Fibroblast of lung (primary cell): ENCODE data around the gene IL17B. TPM values are rescaled to one million over a fixed set of nuclear protein-coding genes. Genes with fewer than 3 reads are reported as not detected.

Experiments
- DNase-seq, 2 donors: peaks; one replicate each; pipeline versions ENCODE4 v3.0.0 to v3.0.0-alpha.2; 2010; ENCODE audit warnings: low read depth in 2 of 2
- H2AFZ ChIP-seq: 2 replicates; pipeline ENCODE4 v1.5.1; 2012; ENCODE audit warnings: low read length, control low read depth, inconsistent platforms
- H3K27ac ChIP-seq: 2 replicates; pipeline ENCODE4 v1.5.1; 2011; ENCODE audit warnings: low read length, control low read depth; ENCODE audit not compliant: insufficient read depth
- H3K27me3 ChIP-seq: 2 replicates; pipeline ENCODE4 v1.5.1; 2011; ENCODE audit warnings: mild to moderate bottlenecking, low read length; ENCODE audit not compliant: control insufficient read depth, insufficient read depth
- H3K36me3 ChIP-seq: 2 replicates; pipeline ENCODE4 v1.5.1; 2011; ENCODE audit warnings: low read length; ENCODE audit not compliant: control insufficient read depth, insufficient read depth
- H3K4me1 ChIP-seq: 2 replicates; pipeline ENCODE4 v1.5.1; 2011; ENCODE audit warnings: low read length; ENCODE audit not compliant: control insufficient read depth, insufficient read depth; ENCODE audit errors: extremely low read depth
- H3K4me2 ChIP-seq: 2 replicates; pipeline ENCODE4 v1.5.1; 2011; ENCODE audit warnings: low read length, control low read depth; ENCODE audit not compliant: insufficient read depth; ENCODE audit errors: extremely low read depth
- H3K4me3 ChIP-seq, 4 experiments: fragments of 200-600 bp in 1 of 4; sonication (generic) in 1 of 4; replicated peaks in 1 of 4; 2 replicates each; pipeline ENCODE4 v1.5.1; 2011 to 2016; ENCODE audit warnings: low read length in 4 of 4, low read depth in 3 of 4, mild to moderate bottlenecking in 3 of 4, control low read depth in 2 of 4, inconsistent platforms in 1 of 4, mixed read lengths in 1 of 4; ENCODE audit not compliant: insufficient read depth in 1 of 4; ENCODE audit errors: control extremely low read depth in 1 of 4
- H3K79me2 ChIP-seq: 2 replicates; pipeline ENCODE4 v1.5.1; 2012; ENCODE audit warnings: mild to moderate bottlenecking, low read length, inconsistent platforms; ENCODE audit not compliant: control insufficient read depth, insufficient read depth
- H3K9ac ChIP-seq: 2 replicates; pipeline ENCODE4 v1.5.1; 2011; ENCODE audit warnings: mild to moderate bottlenecking, low read length, control low read depth; ENCODE audit not compliant: insufficient read depth
- H3K9me3 ChIP-seq: 2 replicates; pipeline ENCODE4 v1.5.1; 2012; ENCODE audit warnings: low read depth, low read length; ENCODE audit not compliant: control insufficient read depth, insufficient read depth
- H4K20me1 ChIP-seq: 2 replicates; pipeline ENCODE4 v1.5.1; 2011; ENCODE audit warnings: low read length; ENCODE audit not compliant: control insufficient read depth, insufficient read depth; ENCODE audit errors: extremely low read depth
- CTCF ChIP-seq, 2 donors: IDR thresholded peaks in 1 of 2; conservative IDR thresholded peaks in 1 of 2; 1 replicate in 1 of 2; 2 replicates in 1 of 2; pipeline ENCODE4 v1.5.1; 2011 to 2012; ENCODE audit warnings: low read length in 2 of 2, control low read depth in 1 of 2, inconsistent platforms in 1 of 2, low read depth in 1 of 2, mild to moderate bottlenecking in 1 of 2
- EZH2 ChIP-seq: IDR thresholded peaks from 2 replicates; pipeline ENCODE4 v1.5.1; 2012; ENCODE audit warnings: low read length, control low read depth, mild to moderate bottlenecking; ENCODE audit errors: missing control alignments
- polyA plus RNA-seq, 2 donors: library from polyadenylated mRNA; depleted of rRNA in 1 of 2; stranded (reverse) in 1 of 2; unstranded in 1 of 2; fragments of >200 nt; gene quantifications; 2 replicates each; pipeline ENCODE4 v1.2.1, GENCODE V29; 2011 to 2012; ENCODE audit warnings: missing spikeins in 1 of 2
- total RNA-seq: library from RNA; depleted of rRNA; stranded (reverse); fragments of >200 nt; gene quantifications from 2 replicates; pipeline ENCODE4 v1.2.1, GENCODE V29; 2014

Gene IL17B
- total and polyA plus RNA-seq, 2 donors (not counting 1 experiment from before 2014, with no cell fraction given) = 0.34 TPM; not detected in 1

- no peak for DNase-seq
- no peaks in the 10 kb centered on the region for H3K4me1 ChIP-seq
Measured at GRCh38 chr5:149372932-149373331, 6.2 kb downstream of the IL17B start.

GRCh38 chr5:149372076-149372795 lies 6.9 kb downstream of the IL17B start:
- TF ChIP-seq EZH2 (no peak), CTCF (conservative IDR thresholded peaks at IDR 0.05 in 1 of 2, IDR thresholded peaks at IDR 0.05 in 1 of 2; ENCODE audit: low read depth in 1 of 2, low read length in 2 of 2) (no peak)
- Histone ChIP-seq H2AFZ (no peak overlapping the region), H3K27ac (no peak overlapping the region)

More at GRCh38 chr5:149372932-149373331, 6.2 kb downstream of the IL17B start:
- no peak overlapping the region for H3K9ac ChIP-seq
- H3K79me2 ChIP-seq = no peaks in the 10 kb centered on the region
- no peak overlapping the region for H3K27ac ChIP-seq
- no peak overlapping the region for H3K4me2 ChIP-seq
- H2AFZ ChIP-seq = no peak overlapping the region
- H3K36me3 ChIP-seq = no peaks in the 10 kb centered on the region
- no peak overlapping the region for H3K4me3 ChIP-seq
- TF ChIP-seq CTCF (conservative IDR thresholded peaks at IDR 0.05 in 1 of 2, IDR thresholded peaks at IDR 0.05 in 1 of 2; ENCODE audit: low read depth in 1 of 2, low read length in 2 of 2) = no peak
- no peak for TF ChIP-seq EZH2
- H3K27me3 ChIP-seq = no peaks in the 10 kb centered on the region
- H4K20me1 ChIP-seq = no peaks in the 10 kb centered on the region
- H3K9me3 ChIP-seq = no peaks in the 10 kb centered on the region

GRCh38 chr5:149371296-149371962 lies 7.7 kb downstream of the IL17B start:
- no peaks in the 10 kb centered on the region for H3K4me1 ChIP-seq
- H3K27ac ChIP-seq = no peak overlapping the region
- H3K9me3 ChIP-seq = no peaks in the 10 kb centered on the region
- H3K79me2 ChIP-seq = no peaks in the 10 kb centered on the region
- H2AFZ ChIP-seq = no peak overlapping the region
- H3K36me3 ChIP-seq = no peaks in the 10 kb centered on the region
- no peak overlapping the region for H3K4me3 ChIP-seq
- H3K27me3 ChIP-seq = no peaks in the 10 kb centered on the region
- H4K20me1 ChIP-seq = no peaks in the 10 kb centered on the region
- no peak overlapping the region for H3K4me2 ChIP-seq
- H3K9ac ChIP-seq = no peak overlapping the region
- peak; percentile 63 to 82 for TF ChIP-seq CTCF (conservative IDR thresholded peaks at IDR 0.05 in 1 of 2, IDR thresholded peaks at IDR 0.05 in 1 of 2; ENCODE audit: low read depth in 1 of 2, low read length in 2 of 2)
- no peak for TF ChIP-seq EZH2
- DNase-seq = peak; percentile 33 to 45

More at GRCh38 chr5:149372076-149372795, 6.9 kb downstream of the IL17B start:
- H3K4me2 ChIP-seq = no peak overlapping the region
- no peaks in the 10 kb centered on the region for H3K27me3 ChIP-seq
- no peak for DNase-seq
- no peaks in the 10 kb centered on the region for H3K9me3 ChIP-seq
- H3K4me1 ChIP-seq = no peaks in the 10 kb centered on the region
- H3K79me2 ChIP-seq = no peaks in the 10 kb centered on the region
- no peak overlapping the region for H3K4me3 ChIP-seq
- no peaks in the 10 kb centered on the region for H3K36me3 ChIP-seq
- no peaks in the 10 kb centered on the region for H4K20me1 ChIP-seq
- H3K9ac ChIP-seq = no peak overlapping the region
